ENCODE results near the gene GPR179. TPM values are rescaled to one million over a fixed set of nuclear protein-coding genes. Genes with fewer than 3 reads are reported as not detected.

Gene GPR179
- total RNA-seq, 4 donors from 2014 or later: 0.13 to 0.18 TPM; not detected in 2

DNA sequence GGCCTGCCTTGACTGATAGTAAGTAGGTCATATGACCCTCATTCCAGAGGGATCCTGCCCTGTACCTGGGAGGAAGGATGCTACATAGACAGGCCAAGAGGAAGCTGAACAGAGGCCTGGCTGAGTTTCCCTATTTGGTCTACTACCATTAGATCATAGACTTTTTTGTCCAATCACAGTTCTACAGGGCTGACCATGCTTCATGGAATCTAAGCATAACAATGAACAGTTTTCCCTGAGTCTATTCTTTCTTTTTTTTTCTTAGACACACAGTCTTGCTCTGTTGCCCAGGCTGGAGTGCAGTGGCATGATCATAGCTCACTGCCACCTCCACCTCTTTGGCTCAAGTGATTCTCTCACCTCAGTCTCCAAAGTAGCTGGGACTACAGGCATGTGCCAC is 3.9 kb downstream of the GPR179 start:
- Histone ChIP-seq H3K27ac (no peak overlapping the region), H3K36me3 (no peaks in the 10 kb centered on the region), H3K4me1 (no peaks in the 10 kb centered on the region), H3K4me3 (no peak overlapping the region), H3K9me3 (no peaks in the 10 kb centered on the region), H3K27me3 (no peaks in the 10 kb centered on the region)
- no peak for DNase-seq
- no peak for TF ChIP-seq POLR2A (IDR thresholded peaks at IDR 0.05)
- TF ChIP-seq CTCF (IDR thresholded peaks at IDR 0.05): no peak

DNA sequence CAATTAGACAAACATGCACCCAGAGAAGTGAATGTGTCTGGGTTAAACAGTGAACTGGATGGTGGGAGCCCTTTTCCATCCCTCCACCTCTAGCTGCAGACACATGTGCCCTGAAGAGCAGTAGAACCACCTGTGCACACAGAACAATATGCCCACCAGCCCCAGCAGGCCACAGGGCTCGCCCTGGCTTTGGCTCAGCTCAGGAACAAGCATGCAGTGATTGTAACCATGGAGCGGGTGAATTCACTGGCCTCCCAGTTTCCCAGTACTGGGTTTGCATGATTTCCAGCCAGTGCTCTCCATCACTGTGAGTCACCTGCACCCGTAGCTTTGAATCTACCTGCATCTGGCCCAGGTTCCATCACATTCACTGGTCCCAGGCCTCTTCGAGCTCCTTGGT is 5.2 kb downstream of the GPR179 start:
- DNase-seq: no peak
- H3K4me3 ChIP-seq: no peak overlapping the region
- no peaks in the 10 kb centered on the region for H3K4me1 ChIP-seq
- TF ChIP-seq POLR2A (IDR thresholded peaks at IDR 0.05) (no peak), CTCF (IDR thresholded peaks at IDR 0.05) (no peak)
- no peak overlapping the region for H3K27ac ChIP-seq
- no peaks in the 10 kb centered on the region for H3K36me3 ChIP-seq
- no peaks in the 10 kb centered on the region for H3K27me3 ChIP-seq
- no peaks in the 10 kb centered on the region for H3K9me3 ChIP-seq

GRCh38 chr17:38338053-38338452 is 5.7 kb downstream of the GPR179 start:
- H3K36me3 ChIP-seq: no peaks in the 10 kb centered on the region
- H3K4me3 ChIP-seq: no peak overlapping the region
- DNase-seq: no peak
- no peak for TF ChIP-seq CTCF (IDR thresholded peaks at IDR 0.05)
- no peak for TF ChIP-seq POLR2A (IDR thresholded peaks at IDR 0.05)
- no peaks in the 10 kb centered on the region for H3K27me3 ChIP-seq
- no peaks in the 10 kb centered on the region for H3K9me3 ChIP-seq
- H3K4me1 ChIP-seq: no peaks in the 10 kb centered on the region
- no peak overlapping the region for H3K27ac ChIP-seq

GRCh38 chr17:38336838-38337237 is 6.9 kb downstream of the GPR179 start:
- Histone ChIP-seq H3K27me3 (no peaks in the 10 kb centered on the region), H3K4me1 (no peaks in the 10 kb centered on the region), H3K36me3 (no peaks in the 10 kb centered on the region), H3K27ac (no peak overlapping the region), H3K9me3 (no peaks in the 10 kb centered on the region), H3K4me3 (no peak overlapping the region)
- TF ChIP-seq POLR2A (IDR thresholded peaks at IDR 0.05): no peak
- no peak for TF ChIP-seq CTCF (IDR thresholded peaks at IDR 0.05)
- DNase-seq: no peak

- Histone ChIP-seq H3K27ac (no peak overlapping the region), H3K27me3 (no peaks in the 10 kb centered on the region), H3K4me1 (no peaks in the 10 kb centered on the region), H3K4me3 (no peak overlapping the region), H3K9me3 (no peaks in the 10 kb centered on the region), H3K36me3 (no peaks in the 10 kb centered on the region)
- TF ChIP-seq POLR2A (IDR thresholded peaks at IDR 0.05): no peak
- no peak for TF ChIP-seq CTCF (IDR thresholded peaks at IDR 0.05)
- DNase-seq: no peak
These were observed 9.0 kb downstream of the GPR179 start for GRCh38 chr17:38334480-38335364.
